Activated T-cell treated with anti-CD3 and anti-CD28 coated beads, Interleukin-2, amount 50 U/mL, for 24 hours (primary cell): ENCODE results near the gene KCNG4.
A peak's percentile ranks its signal among the peaks of the same experiment; 100 is the strongest.

ENCODE experiments used
- DNase-seq: peaks from one replicate; pipeline ENCODE4 v3.0.0-alpha.2; 2020
- H3K27ac Mint-ChIP-seq: 2 replicates; pipeline ENCODE4 v1.8.0; 2020; ENCODE audit warnings: mild to moderate bottlenecking, mixed read lengths
- H3K27me3 Mint-ChIP-seq: 2 replicates; pipeline ENCODE4 v1.8.0; 2020; ENCODE audit warnings: mixed read lengths
- H3K36me3 Mint-ChIP-seq: 2 replicates; pipeline ENCODE4 v1.8.0; 2020; ENCODE audit warnings: low read depth, mixed read lengths
- H3K4me1 Mint-ChIP-seq: 2 replicates; pipeline ENCODE4 v1.8.0; 2020; ENCODE audit warnings: low read depth, mixed read lengths
- H3K4me3 Mint-ChIP-seq: 2 replicates; pipeline ENCODE4 v1.8.0; 2020; ENCODE audit warnings: mild to moderate bottlenecking, moderate library complexity, mixed read lengths
- H3K9me3 Mint-ChIP-seq: 2 replicates; pipeline ENCODE4 v1.8.0; 2020; ENCODE audit warnings: mixed read lengths

The KCNG4 gene, protein sequence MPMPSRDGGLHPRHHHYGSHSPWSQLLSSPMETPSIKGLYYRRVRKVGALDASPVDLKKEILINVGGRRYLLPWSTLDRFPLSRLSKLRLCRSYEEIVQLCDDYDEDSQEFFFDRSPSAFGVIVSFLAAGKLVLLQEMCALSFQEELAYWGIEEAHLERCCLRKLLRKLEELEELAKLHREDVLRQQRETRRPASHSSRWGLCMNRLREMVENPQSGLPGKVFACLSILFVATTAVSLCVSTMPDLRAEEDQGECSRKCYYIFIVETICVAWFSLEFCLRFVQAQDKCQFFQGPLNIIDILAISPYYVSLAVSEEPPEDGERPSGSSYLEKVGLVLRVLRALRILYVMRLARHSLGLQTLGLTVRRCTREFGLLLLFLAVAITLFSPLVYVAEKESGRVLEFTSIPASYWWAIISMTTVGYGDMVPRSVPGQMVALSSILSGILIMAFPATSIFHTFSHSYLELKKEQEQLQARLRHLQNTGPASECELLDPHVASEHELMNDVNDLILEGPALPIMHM

DNA sequence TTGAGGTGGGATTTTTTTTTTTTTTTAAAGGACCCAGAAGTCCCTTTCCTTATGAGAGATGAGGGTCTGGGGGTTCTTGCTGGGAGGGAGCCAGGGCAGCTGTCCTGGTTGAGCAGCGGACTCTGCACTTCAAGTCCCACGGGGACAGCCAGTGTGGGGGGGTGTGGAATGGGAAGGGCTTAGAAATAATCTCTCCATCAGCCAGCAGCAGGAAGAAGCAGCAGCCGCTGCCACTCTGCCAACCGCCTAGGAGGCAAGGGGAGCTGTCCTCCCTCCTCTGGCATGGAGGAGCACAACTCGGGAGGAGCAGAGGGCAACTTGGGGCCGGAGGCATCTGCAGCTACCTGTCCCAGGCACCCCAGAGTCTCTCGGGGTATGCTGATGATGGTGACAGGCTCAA lies at the start of gene KCNG4:
TSS of gene KCNG4 (minus strand) at position 104 of the 400 bp plus-strand sequence. CDS start 2,527 bp downstream, outside the sequence.
- no peak within 1 kb of the TSS for H3K4me3 Mint-ChIP-seq
- H3K27ac Mint-ChIP-seq, result no peak within 1 kb of the TSS
- no peaks in the 10 kb centered on the region for H3K9me3 Mint-ChIP-seq
- DNase-seq, result no peak
- no peaks in the 10 kb centered on the region for H3K4me1 Mint-ChIP-seq
- H3K36me3 Mint-ChIP-seq, result no peaks in the 10 kb centered on the region
- H3K27me3 Mint-ChIP-seq, result peaks cover 29% of the 10 kb centered on the region

DNA sequence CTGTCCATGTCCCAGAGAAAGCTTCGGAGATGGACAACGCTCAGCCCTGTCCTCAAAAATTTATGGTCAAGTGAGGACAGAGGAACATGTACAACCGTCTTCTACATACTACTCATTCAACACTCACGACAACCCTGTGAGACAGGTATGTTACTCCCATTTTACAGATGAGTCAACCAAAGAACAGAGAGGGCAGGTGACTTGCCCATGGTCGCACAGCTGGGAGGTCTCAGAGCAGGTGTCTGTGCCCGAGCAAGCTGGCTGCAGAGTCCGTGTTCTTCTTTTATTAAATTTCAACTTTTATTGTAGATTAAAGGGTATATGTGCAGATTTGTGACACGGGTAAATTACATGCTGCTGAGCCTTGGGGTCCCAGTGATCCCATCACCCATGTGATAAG lies 49.1 kb upstream of the KCNG4 start:
- no peak overlapping the region for H3K4me3 Mint-ChIP-seq
- H3K27me3 Mint-ChIP-seq, result peaks cover 46% of the 10 kb centered on the region
- H3K27ac Mint-ChIP-seq, result no peak overlapping the region
- H3K4me1 Mint-ChIP-seq, result peaks cover under 1% of the 10 kb centered on the region
- DNase-seq, result no peak
- H3K36me3 Mint-ChIP-seq, result no peaks in the 10 kb centered on the region
- no peaks in the 10 kb centered on the region for H3K9me3 Mint-ChIP-seq

DNA sequence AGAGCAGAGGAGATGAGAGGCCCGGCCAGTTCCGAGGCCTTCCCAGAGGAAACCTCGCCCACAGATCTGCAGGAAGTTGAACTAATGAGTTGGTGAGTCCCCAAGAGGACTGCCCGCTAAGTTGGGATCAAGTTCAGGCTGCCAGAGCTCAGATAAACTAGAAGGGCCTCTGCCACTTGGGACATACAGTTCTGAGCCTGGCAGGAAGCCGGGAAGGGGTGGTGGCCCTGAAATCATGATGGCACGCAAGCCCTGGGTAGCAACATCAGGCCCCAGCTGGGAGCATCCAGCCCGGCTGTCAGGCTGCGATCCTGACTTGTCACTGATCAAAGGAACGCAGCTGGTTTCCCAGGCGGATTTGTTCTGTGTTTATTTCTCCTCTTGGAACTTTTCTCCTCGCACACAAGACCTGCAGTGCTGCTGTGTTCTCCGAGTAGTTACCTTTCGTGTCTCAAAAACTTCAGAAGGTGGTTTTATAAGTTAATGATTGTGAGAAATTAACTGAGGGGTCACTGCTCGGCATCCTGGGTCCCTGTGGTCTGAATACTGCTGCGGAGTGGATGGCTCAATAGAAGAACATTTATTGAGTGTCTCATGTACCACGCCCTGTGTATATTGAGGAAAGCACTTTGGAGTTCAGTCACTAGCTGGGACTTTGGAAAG lies 46.9 kb upstream of the KCNG4 start:
- Mint-ChIP-seq H3K27ac (no peak overlapping the region), H3K36me3 (no peaks in the 10 kb centered on the region), H3K4me1 (no peaks in the 10 kb centered on the region), H3K4me3 (no peak overlapping the region), H3K9me3 (no peaks in the 10 kb centered on the region), H3K27me3 (peaks cover 27% of the 10 kb centered on the region)
- DNase-seq, result no peak

DNA sequence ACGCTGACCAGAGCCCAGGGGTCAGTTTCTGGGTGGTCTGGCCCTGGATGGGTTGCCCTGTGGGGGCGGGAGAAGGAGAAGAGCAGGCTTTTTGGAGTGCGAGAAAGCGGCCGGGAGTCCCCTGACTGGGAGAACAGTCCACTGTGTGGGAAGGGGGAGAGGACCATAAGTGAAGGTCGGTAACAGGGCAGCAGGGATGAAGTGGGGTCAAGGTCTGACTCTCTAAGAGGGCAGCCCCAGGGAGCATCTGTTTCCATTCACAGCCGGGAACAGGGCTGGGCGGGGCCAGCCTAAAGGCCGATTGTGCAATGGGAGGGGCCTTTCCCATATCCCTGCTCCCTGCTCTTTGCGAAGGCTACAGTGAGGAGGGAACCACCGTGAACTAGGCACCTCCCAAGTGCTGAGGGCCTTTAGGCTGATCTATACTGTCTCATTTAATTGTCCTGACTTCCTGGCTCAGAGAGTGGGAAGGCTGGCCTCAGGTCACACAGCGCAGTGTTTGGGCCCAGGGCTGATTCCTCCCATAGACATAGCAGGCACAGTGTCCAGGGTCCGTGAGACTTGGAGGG lies 44.4 kb upstream of the KCNG4 start:
- DNase-seq, result no peak
- Mint-ChIP-seq H3K36me3 (no peaks in the 10 kb centered on the region), H3K27ac (no peak overlapping the region), H3K4me3 (no peak overlapping the region), H3K4me1 (no peaks in the 10 kb centered on the region), H3K27me3 (peaks cover 14% of the 10 kb centered on the region), H3K9me3 (no peaks in the 10 kb centered on the region)

DNA sequence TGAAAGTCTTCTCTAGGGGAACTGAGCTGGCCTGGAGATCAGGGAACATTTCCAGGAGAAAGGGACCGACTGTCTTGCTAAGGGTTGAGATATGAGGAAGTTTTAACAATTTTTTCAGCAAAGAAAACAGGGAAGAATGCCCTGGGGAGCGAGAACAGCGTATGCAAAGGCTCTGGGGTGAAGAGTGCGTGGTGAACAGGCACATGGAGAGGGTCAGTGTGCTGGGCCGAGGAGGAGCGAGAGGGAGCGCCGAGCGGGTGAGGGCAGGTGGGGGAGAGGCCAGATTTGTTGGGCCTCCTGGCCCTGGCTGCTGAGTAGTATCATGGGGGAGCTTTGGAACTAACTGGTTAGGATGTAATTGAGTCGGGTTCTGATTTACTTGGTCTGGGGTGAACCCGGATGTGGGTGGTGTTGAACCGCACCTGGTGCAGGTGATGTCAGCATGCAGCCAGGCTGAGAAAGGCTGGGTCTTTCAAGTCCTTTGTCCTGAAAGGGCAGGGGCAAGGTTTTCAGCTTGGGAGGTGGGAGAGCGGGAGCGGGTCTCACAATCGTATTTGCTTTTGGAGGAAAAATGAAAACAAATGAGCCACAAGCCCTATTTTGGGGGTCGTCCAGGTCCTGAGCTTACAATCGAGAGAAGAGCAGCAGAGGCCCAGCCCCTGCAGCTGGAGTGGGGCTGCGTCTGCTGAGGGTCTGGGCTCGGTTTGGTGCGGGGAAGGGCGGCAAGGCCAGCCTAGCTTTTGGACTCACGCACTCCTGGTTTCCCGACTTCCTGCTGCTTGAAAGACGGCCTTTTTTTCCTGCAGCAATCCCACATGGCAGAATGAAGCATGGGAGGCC lies 43.7 kb upstream of the KCNG4 start:
- Mint-ChIP-seq H3K4me1 (no peaks in the 10 kb centered on the region), H3K36me3 (no peaks in the 10 kb centered on the region), H3K27me3 (peaks cover 8% of the 10 kb centered on the region), H3K4me3 (no peak overlapping the region), H3K27ac (no peak overlapping the region), H3K9me3 (no peaks in the 10 kb centered on the region)
- DNase-seq, result no peak

DNA sequence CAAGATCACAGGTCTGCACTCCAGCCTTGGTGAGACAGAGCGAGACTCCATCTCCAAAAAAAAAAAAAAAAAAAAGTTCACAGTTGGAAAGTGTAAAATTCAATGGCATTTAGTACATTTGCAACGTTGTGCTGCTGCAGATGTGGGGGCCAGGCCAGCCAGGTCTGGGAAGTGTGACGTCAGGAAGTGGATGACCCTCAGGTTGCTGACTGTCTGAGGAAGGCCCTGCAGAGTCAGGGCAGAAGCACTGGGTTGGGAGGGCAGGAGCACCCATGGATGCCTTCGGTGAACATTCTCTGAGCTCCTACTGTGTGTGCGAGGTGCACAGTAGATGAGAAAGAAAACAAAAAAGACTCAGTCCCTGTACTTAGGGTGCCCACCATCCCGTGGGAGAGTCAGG lies 42.7 kb upstream of the KCNG4 start:
- H3K9me3 Mint-ChIP-seq, result no peaks in the 10 kb centered on the region
- no peak for DNase-seq
- no peak overlapping the region for H3K27ac Mint-ChIP-seq

DNA sequence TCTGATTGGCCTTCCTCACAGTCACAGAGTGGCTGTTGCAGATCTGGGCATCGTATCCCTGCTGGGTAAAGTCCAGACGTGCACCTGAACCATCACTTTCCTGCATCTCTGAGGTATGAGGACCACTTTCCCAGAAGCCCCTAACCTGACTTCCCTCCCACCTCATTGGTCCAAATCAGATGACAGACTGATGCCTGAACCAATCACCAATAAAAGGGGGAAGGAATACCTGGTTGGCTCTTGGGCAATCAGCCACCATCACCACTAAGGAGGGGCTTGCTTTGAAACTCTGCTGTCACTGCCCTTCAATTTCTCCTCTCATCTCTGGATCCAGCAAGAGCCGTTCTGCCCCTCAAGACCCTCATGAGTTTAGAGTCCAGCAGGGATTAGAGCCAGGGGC lies 41.3 kb upstream of the KCNG4 start:
- Mint-ChIP-seq H3K27ac (no peak overlapping the region), H3K4me3 (no peak overlapping the region), H3K4me1 (no peaks in the 10 kb centered on the region), H3K27me3 (no peaks in the 10 kb centered on the region), H3K36me3 (no peaks in the 10 kb centered on the region), H3K9me3 (no peaks in the 10 kb centered on the region)
- DNase-seq, result no peak

More for the DNA sequence above, 42.7 kb upstream of the KCNG4 start:
- Mint-ChIP-seq H3K36me3 (no peaks in the 10 kb centered on the region), H3K27me3 (peaks cover under 1% of the 10 kb centered on the region), H3K4me3 (no peak overlapping the region), H3K4me1 (no peaks in the 10 kb centered on the region)

DNA sequence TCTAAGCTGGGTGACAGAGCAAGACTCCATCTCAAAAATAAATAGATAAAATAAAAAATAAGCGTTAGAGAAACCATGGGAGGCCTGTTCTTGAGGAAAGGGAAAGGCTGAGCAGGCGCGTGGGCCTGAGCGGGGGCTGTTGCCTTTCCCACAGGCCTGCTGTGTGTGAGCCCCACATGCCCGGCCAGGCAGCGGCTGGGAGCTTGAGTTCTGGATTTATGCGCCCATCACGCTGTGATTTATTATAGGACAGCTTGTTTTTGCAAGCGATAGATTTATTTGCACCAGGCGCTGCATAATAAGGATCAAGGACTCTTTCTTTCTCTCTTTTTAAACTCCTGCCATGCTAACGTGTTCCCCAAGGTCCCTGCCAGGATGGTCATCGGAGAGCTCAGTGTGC lies 40.1 kb upstream of the KCNG4 start:
- no peaks in the 10 kb centered on the region for H3K4me1 Mint-ChIP-seq
- no peak for DNase-seq
- no peaks in the 10 kb centered on the region for H3K36me3 Mint-ChIP-seq
- H3K9me3 Mint-ChIP-seq, result no peaks in the 10 kb centered on the region
- H3K4me3 Mint-ChIP-seq, result no peak overlapping the region
- no peaks in the 10 kb centered on the region for H3K27me3 Mint-ChIP-seq
- no peak overlapping the region for H3K27ac Mint-ChIP-seq

DNA sequence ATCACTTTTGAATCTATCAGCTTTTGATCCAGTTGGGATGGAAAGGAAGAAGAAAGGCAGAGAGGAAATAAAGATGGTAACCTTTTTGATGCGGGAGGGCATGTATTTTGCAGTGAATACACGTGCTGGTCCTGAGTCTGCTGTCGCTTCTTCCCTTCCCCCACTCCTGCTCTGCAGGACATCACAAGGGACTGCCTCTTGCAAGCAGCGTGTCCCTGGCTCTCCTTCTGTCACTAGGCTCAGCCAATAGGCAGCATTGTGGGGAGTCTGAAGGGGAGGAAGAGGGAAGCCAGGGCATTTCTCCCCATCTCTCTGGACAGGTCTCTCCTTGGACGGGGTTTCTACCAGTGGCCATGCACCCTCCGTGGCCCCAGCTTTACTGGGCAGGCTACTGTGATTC lies 39.2 kb upstream of the KCNG4 start:
- no peaks in the 10 kb centered on the region for H3K27me3 Mint-ChIP-seq
- H3K36me3 Mint-ChIP-seq, result no peaks in the 10 kb centered on the region
- no peaks in the 10 kb centered on the region for H3K4me1 Mint-ChIP-seq
- H3K9me3 Mint-ChIP-seq, result no peaks in the 10 kb centered on the region
- no peak overlapping the region for H3K4me3 Mint-ChIP-seq
- DNase-seq, result no peak
- H3K27ac Mint-ChIP-seq, result no peak overlapping the region

DNA sequence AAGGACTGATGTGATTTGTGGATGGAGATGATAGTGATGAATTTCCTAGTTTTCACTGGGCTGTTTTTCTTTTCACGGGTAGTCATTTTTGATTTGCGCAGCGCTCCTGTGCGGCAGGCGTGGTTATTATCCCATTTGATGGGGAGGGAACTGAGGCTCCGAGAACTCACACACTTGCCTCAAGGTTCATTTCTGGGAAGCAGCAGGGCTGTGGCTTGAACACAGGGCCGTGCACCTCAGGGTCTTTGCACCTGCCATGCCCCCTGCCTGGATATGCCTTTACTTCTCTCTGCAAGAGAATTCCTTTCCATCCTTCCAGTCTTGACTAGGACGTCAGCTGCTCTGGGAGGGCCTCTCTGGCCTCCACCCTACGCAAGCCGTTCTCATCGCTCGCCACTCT lies 38.5 kb upstream of the KCNG4 start:
- no peak overlapping the region for H3K27ac Mint-ChIP-seq

DNA sequence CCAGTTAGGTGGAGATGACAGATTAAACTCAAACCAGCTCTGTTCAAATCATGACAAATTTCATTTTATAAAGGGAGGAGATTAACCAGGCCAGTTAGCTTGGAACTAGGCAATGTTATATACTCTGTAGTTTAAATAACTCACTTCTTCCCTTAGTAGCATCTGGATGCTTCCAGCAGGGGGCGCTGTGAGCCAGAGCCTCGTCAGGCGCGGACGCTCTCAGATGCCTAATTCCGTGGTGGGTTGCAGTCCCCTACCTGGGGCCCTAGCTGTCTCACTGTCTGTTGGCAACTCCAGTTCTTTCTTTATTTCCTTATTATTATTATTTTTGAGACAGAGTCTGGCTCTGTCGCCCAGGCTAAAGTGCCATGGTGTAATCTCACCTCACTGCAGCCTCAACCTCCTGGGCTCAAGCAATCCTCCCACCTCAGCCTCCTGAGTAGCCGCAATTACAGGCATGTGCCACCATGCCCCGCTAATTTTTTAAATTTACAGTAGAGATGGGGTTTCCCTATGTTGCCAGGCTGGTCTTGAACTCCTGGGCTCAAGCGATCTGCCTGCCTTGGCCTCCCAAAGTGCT lies 37.5 kb upstream of the KCNG4 start:
- no peaks in the 10 kb centered on the region for H3K4me1 Mint-ChIP-seq
- peak; percentile 76 for DNase-seq
- no peaks in the 10 kb centered on the region for H3K27me3 Mint-ChIP-seq
- H3K9me3 Mint-ChIP-seq, result no peaks in the 10 kb centered on the region
- H3K27ac Mint-ChIP-seq, result no peak overlapping the region
- no peaks in the 10 kb centered on the region for H3K36me3 Mint-ChIP-seq
- no peak overlapping the region for H3K4me3 Mint-ChIP-seq

More for the DNA sequence above, 38.5 kb upstream of the KCNG4 start:
- Mint-ChIP-seq H3K4me1 (no peaks in the 10 kb centered on the region), H3K4me3 (no peak overlapping the region), H3K9me3 (no peaks in the 10 kb centered on the region), H3K36me3 (no peaks in the 10 kb centered on the region), H3K27me3 (no peaks in the 10 kb centered on the region)
- DNase-seq, result no peak

DNA sequence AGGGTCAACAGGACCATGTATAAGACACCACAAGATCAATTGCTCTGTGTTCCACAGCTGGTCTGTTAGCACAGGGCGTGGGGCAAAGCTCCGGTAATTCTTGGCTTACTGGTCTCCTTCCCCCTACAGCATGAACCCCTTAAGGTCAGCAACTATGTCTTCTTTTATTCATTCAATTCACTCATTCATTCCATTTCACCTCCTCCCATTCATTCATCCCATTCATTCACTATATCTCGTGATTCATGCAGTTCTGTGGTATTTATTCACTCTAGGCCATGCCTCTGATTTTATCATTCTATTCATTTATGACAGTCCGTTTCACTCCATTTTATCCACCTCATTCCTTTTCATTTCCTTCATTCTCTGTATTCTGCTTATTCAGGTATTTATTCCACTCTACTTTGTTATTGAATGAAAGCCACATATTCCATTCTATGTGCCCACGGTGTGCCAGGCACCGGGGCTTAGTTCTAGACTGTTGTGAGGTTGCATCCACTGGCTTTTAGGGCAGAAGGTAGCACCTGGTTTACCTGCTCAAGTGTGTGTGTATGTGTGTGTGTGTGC lies 35.9 kb upstream of the KCNG4 start:
- H3K4me1 Mint-ChIP-seq, result no peaks in the 10 kb centered on the region
- no peak overlapping the region for H3K27ac Mint-ChIP-seq
- no peak for DNase-seq
- H3K9me3 Mint-ChIP-seq, result no peaks in the 10 kb centered on the region
- H3K27me3 Mint-ChIP-seq, result no peaks in the 10 kb centered on the region
- H3K36me3 Mint-ChIP-seq, result no peaks in the 10 kb centered on the region
- H3K4me3 Mint-ChIP-seq, result no peak overlapping the region

DNA sequence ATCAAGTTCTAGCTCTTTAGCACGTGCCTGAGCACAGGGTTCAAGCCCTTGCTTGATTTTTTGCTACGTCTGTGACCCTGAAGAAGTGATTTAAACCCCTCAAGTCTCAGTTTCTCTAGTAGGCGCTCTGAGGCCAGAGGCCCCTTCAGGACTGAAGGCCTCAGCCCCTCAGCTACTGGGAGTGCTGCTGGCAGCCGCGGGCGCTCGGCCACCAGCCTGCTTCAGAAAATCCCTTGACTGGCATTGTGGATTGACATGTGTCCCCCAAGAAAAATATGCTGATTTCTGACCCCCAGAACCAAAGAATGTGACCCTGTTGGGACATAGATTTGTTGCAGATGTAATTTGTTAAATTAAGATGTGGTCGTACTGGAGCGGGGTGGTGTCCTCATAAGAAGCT lies 34.7 kb upstream of the KCNG4 start:
- Mint-ChIP-seq H3K4me1 (no peaks in the 10 kb centered on the region), H3K36me3 (no peaks in the 10 kb centered on the region), H3K9me3 (no peaks in the 10 kb centered on the region), H3K27ac (no peak overlapping the region), H3K4me3 (no peak overlapping the region), H3K27me3 (peaks cover 7% of the 10 kb centered on the region)
- no peak for DNase-seq
